Skeletal muscle cell (primary cell): ENCODE measurements around the gene WFS1.

Experiments
- DNase-seq: peaks from one replicate; pipeline ENCODE4 v3.0.0-alpha.2; 2010; ENCODE audit warnings: low read depth
- H3K4me3 ChIP-seq: 2 replicates; pipeline ENCODE4 v1.5.1; 2011; ENCODE audit warnings: low read depth, mild to moderate bottlenecking, control low read depth, low read length, moderate library complexity

Gene WFS1

GRCh38 chr4:6232836-6233785 lies 36.5 kb upstream of the WFS1 start:
- no peak for DNase-seq
- H3K4me3 ChIP-seq, result no peak overlapping the region

- DNase-seq, result no peak
- no peak overlapping the region for H3K4me3 ChIP-seq
These were observed 35.7 kb upstream of the WFS1 start for GRCh38 chr4:6233929-6234328.

GRCh38 chr4:6235012-6235411 lies 34.6 kb upstream of the WFS1 start:
- no peak for DNase-seq
- no peak overlapping the region for H3K4me3 ChIP-seq

- DNase-seq, result no peak
- no peak overlapping the region for H3K4me3 ChIP-seq
These were observed 33.6 kb upstream of the WFS1 start for GRCh38 chr4:6235901-6236640.

GRCh38 chr4:6236816-6237390 lies 32.7 kb upstream of the WFS1 start:
- H3K4me3 ChIP-seq, result no peak overlapping the region
- no peak for DNase-seq

- no peak for DNase-seq
- no peak overlapping the region for H3K4me3 ChIP-seq
These were observed 30.2 kb upstream of the WFS1 start for GRCh38 chr4:6239486-6239885.

- no peak for DNase-seq
These were observed 29.7 kb upstream of the WFS1 start for GRCh38 chr4:6239968-6240367.

GRCh38 chr4:6241062-6241845 lies 28.4 kb upstream of the WFS1 start:
- no peak overlapping the region for H3K4me3 ChIP-seq
- no peak for DNase-seq

More at GRCh38 chr4:6239968-6240367, 29.7 kb upstream of the WFS1 start:
- H3K4me3 ChIP-seq, result no peak overlapping the region

- no peak overlapping the region for H3K4me3 ChIP-seq
- DNase-seq, result no peak
These were observed 27.2 kb upstream of the WFS1 start for GRCh38 chr4:6242271-6243029.

- no peak for DNase-seq
- peak overlapping the region; percentile 45 for H3K4me3 ChIP-seq
These were observed 24.1 kb upstream of the WFS1 start for GRCh38 chr4:6245246-6246169.

- no peak for DNase-seq
- no peak overlapping the region for H3K4me3 ChIP-seq
These were observed 23.4 kb upstream of the WFS1 start for GRCh38 chr4:6246170-6246634.

- DNase-seq, result no peak
- H3K4me3 ChIP-seq, result no peak overlapping the region
These were observed 21.3 kb upstream of the WFS1 start for GRCh38 chr4:6248394-6248793.

GRCh38 chr4:6250235-6250983 lies 19.2 kb upstream of the WFS1 start:
- DNase-seq, result no peak
- H3K4me3 ChIP-seq, result no peak overlapping the region

GRCh38 chr4:6250984-6251295 lies 18.7 kb upstream of the WFS1 start:
- no peak overlapping the region for H3K4me3 ChIP-seq
- no peak for DNase-seq

GRCh38 chr4:6251365-6251764 lies 18.3 kb upstream of the WFS1 start:
- H3K4me3 ChIP-seq, result no peak overlapping the region
- DNase-seq, result no peak

- no peak overlapping the region for H3K4me3 ChIP-seq
- no peak for DNase-seq
These were observed 17.6 kb upstream of the WFS1 start for GRCh38 chr4:6252051-6252450.

GRCh38 chr4:6253111-6253510 lies 16.5 kb upstream of the WFS1 start:
- no peak for DNase-seq
- no peak overlapping the region for H3K4me3 ChIP-seq
